WTC11 (cell line): ENCODE data around the gene TUBB2B. TPM values are rescaled to one million over a fixed set of nuclear protein-coding genes. Genes with fewer than 3 reads are reported as not detected.
"Not testable (repeated sequence)": the region's sequence is repeated elsewhere in the genome, so short reads cannot be mapped to it uniquely, and the experiment has no call there.

Experiments
- ATAC-seq: fragments of 200-7000 bp; cut with Tn5 transposase; 2 replicates; pipeline ENCODE4 v1.10.0; 2021; ENCODE audit warnings: mild to moderate bottlenecking, moderate library complexity
- CTCF ChIA-PET: fragments of 300-600 bp; sonication (Branson Sonifier 250); formaldehyde crosslinking; loops from one replicate; lab custom pipeline; 2021; ENCODE audit warnings: antibody characterized with exemption; lab: Charles Lee
- POLR2A ChIA-PET: fragments of 350-600 bp; sonication (Branson Sonifier 250); formaldehyde crosslinking; loops from one replicate; lab custom pipeline; 2021; ENCODE audit warnings: antibody characterized with exemption; lab: Charles Lee
- DNase-seq: peaks from one replicate; pipeline ENCODE4 v3.0.0; 2021; ENCODE audit warnings: low spot score
- H3K27ac Mint-ChIP-seq: 2 replicates; pipeline ENCODE4 v1.8.0; 2021; ENCODE audit warnings: mixed read lengths
- H3K27me3 Mint-ChIP-seq: 2 replicates; pipeline ENCODE4 v1.8.0; 2021; ENCODE audit warnings: low read depth, mild to moderate bottlenecking, moderate library complexity, mixed read lengths
- H3K36me3 Mint-ChIP-seq: 2 replicates; pipeline ENCODE4 v1.8.0; 2021; ENCODE audit warnings: mixed read lengths
- H3K4me1 Mint-ChIP-seq: 2 replicates; pipeline ENCODE4 v1.8.0; 2022; ENCODE audit warnings: mixed read lengths
- H3K4me3 Mint-ChIP-seq: 2 replicates; pipeline ENCODE4 v1.8.0; 2021; ENCODE audit warnings: mild to moderate bottlenecking, moderate library complexity, mixed read lengths
- H3K9me3 Mint-ChIP-seq: 2 replicates; pipeline ENCODE4 v1.8.0; 2021; ENCODE audit warnings: mixed read lengths
- GABPB1 ChIP-seq: sonication (generic); formaldehyde crosslinking; IDR thresholded peaks from 2 replicates; pipeline ENCODE4 v1.8.1; 2023; ENCODE audit warnings: mild to moderate bottlenecking, missing genetic modification reagents
- ZNF423 ChIP-seq: fragments of 250-450 bp; sonication (Bioruptor Pico); IDR thresholded peaks from 2 replicates; pipeline ENCODE4 v2.1.2; 2022; ENCODE audit warnings: mild to moderate bottlenecking, moderate library complexity
- total RNA-seq: library from RNA; stranded (reverse); gene quantifications from 3 replicates; pipeline ENCODE4 v1.2.3, GENCODE V29; 2021
- TF ChIP-seq, protein P1 (sequence below): fragments of 250-450 bp; sonication (Bioruptor Pico); IDR thresholded peaks from 2 replicates; pipeline ENCODE4 v1.9.0; 2021; ENCODE audit warnings: mild to moderate bottlenecking
- TF ChIP-seq, protein P2 (sequence below): sonication (generic); formaldehyde crosslinking; IDR thresholded peaks from 2 replicates; pipeline ENCODE4 v1.8.1; 2023; ENCODE audit warnings: mild to moderate bottlenecking, moderate library complexity, missing genetic modification reagents
- TF ChIP-seq, protein P3 (sequence below): sonication (generic); formaldehyde crosslinking; IDR thresholded peaks from 2 replicates; pipeline ENCODE4 v1.8.0; 2022; ENCODE audit warnings: mild to moderate bottlenecking, missing genetic modification reagents
- TF ChIP-seq, protein P4 (sequence below): sonication (generic); formaldehyde crosslinking; IDR thresholded peaks from 2 replicates; pipeline ENCODE4 v1.8.1; 2023; ENCODE audit warnings: mild to moderate bottlenecking, missing genetic modification reagents, borderline replicate concordance
- TF ChIP-seq, protein P5 (sequence below): fragments of 250-450 bp; sonication (Bioruptor Pico); IDR thresholded peaks from 2 replicates; pipeline ENCODE4 v2.1.2; 2022; ENCODE audit warnings: mild to moderate bottlenecking, moderate library complexity
- TF ChIP-seq, protein P6 (sequence below): sonication (generic); formaldehyde crosslinking; IDR thresholded peaks from 2 replicates; pipeline ENCODE4 v1.8.1; 2022; ENCODE audit warnings: missing genetic modification reagents, borderline replicate concordance

The TUBB2B gene
- total RNA-seq, 1 experiment from 2014 or later, result 591 TPM

DNA sequence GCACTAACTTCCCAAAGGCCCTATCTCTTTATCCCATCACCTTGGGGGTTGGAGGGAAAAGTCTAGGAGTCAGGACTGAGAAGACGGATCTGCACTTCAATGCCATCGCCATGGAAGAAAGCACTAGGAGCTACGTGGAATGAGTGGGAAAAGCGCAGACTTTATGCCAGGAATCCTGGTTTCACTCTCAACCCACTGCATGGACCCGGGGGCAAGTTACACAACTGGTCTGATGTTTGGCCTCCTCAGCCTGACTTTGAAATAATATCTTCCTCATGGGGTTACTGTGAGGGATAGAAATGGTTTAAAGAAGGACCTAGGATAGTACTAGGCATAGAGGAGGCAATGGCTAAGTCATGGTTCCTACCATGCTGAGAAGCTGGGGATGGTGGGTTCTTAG is 17.8 kb upstream of the TUBB2B start (continued):
- TF ChIP-seq, protein P1, sequence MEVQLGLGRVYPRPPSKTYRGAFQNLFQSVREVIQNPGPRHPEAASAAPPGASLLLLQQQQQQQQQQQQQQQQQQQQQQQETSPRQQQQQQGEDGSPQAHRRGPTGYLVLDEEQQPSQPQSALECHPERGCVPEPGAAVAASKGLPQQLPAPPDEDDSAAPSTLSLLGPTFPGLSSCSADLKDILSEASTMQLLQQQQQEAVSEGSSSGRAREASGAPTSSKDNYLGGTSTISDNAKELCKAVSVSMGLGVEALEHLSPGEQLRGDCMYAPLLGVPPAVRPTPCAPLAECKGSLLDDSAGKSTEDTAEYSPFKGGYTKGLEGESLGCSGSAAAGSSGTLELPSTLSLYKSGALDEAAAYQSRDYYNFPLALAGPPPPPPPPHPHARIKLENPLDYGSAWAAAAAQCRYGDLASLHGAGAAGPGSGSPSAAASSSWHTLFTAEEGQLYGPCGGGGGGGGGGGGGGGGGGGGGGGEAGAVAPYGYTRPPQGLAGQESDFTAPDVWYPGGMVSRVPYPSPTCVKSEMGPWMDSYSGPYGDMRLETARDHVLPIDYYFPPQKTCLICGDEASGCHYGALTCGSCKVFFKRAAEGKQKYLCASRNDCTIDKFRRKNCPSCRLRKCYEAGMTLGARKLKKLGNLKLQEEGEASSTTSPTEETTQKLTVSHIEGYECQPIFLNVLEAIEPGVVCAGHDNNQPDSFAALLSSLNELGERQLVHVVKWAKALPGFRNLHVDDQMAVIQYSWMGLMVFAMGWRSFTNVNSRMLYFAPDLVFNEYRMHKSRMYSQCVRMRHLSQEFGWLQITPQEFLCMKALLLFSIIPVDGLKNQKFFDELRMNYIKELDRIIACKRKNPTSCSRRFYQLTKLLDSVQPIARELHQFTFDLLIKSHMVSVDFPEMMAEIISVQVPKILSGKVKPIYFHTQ, result no peak
- TF ChIP-seq, protein P2, sequence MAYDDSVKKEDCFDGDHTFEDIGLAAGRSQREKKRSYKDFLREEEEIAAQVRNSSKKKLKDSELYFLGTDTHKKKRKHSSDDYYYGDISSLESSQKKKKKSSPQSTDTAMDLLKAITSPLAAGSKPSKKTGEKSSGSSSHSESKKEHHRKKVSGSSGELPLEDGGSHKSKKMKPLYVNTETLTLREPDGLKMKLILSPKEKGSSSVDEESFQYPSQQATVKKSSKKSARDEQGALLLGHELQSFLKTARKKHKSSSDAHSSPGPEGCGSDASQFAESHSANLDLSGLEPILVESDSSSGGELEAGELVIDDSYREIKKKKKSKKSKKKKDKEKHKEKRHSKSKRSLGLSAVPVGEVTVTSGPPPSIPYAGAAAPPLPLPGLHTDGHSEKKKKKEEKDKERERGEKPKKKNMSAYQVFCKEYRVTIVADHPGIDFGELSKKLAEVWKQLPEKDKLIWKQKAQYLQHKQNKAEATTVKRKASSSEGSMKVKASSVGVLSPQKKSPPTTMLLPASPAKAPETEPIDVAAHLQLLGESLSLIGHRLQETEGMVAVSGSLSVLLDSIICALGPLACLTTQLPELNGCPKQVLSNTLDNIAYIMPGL (CRISPR knock-in tag), result no peak
- TF ChIP-seq, protein P3, sequence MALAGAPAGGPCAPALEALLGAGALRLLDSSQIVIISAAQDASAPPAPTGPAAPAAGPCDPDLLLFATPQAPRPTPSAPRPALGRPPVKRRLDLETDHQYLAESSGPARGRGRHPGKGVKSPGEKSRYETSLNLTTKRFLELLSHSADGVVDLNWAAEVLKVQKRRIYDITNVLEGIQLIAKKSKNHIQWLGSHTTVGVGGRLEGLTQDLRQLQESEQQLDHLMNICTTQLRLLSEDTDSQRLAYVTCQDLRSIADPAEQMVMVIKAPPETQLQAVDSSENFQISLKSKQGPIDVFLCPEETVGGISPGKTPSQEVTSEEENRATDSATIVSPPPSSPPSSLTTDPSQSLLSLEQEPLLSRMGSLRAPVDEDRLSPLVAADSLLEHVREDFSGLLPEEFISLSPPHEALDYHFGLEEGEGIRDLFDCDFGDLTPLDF (CRISPR knock-in tag), result no peak
- TF ChIP-seq GABPB1 (CRISPR knock-in tag) (no peak), ZNF423 (no peak)
- TF ChIP-seq, protein P4, sequence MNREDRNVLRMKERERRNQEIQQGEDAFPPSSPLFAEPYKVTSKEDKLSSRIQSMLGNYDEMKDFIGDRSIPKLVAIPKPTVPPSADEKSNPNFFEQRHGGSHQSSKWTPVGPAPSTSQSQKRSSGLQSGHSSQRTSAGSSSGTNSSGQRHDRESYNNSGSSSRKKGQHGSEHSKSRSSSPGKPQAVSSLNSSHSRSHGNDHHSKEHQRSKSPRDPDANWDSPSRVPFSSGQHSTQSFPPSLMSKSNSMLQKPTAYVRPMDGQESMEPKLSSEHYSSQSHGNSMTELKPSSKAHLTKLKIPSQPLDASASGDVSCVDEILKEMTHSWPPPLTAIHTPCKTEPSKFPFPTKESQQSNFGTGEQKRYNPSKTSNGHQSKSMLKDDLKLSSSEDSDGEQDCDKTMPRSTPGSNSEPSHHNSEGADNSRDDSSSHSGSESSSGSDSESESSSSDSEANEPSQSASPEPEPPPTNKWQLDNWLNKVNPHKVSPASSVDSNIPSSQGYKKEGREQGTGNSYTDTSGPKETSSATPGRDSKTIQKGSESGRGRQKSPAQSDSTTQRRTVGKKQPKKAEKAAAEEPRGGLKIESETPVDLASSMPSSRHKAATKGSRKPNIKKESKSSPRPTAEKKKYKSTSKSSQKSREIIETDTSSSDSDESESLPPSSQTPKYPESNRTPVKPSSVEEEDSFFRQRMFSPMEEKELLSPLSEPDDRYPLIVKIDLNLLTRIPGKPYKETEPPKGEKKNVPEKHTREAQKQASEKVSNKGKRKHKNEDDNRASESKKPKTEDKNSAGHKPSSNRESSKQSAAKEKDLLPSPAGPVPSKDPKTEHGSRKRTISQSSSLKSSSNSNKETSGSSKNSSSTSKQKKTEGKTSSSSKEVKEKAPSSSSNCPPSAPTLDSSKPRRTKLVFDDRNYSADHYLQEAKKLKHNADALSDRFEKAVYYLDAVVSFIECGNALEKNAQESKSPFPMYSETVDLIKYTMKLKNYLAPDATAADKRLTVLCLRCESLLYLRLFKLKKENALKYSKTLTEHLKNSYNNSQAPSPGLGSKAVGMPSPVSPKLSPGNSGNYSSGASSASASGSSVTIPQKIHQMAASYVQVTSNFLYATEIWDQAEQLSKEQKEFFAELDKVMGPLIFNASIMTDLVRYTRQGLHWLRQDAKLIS (CRISPR knock-in tag), result no peak
- TF ChIP-seq, protein P5, sequence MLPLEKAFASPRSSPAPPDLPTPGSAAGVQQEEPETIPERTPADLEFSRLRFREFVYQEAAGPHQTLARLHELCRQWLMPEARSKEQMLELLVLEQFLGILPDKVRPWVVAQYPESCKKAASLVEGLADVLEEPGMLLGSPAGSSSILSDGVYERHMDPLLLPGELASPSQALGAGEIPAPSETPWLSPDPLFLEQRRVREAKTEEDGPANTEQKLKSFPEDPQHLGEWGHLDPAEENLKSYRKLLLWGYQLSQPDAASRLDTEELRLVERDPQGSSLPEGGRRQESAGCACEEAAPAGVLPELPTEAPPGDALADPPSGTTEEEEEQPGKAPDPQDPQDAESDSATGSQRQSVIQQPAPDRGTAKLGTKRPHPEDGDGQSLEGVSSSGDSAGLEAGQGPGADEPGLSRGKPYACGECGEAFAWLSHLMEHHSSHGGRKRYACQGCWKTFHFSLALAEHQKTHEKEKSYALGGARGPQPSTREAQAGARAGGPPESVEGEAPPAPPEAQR (CRISPR knock-in tag), result no peak
- TF ChIP-seq, protein P6, sequence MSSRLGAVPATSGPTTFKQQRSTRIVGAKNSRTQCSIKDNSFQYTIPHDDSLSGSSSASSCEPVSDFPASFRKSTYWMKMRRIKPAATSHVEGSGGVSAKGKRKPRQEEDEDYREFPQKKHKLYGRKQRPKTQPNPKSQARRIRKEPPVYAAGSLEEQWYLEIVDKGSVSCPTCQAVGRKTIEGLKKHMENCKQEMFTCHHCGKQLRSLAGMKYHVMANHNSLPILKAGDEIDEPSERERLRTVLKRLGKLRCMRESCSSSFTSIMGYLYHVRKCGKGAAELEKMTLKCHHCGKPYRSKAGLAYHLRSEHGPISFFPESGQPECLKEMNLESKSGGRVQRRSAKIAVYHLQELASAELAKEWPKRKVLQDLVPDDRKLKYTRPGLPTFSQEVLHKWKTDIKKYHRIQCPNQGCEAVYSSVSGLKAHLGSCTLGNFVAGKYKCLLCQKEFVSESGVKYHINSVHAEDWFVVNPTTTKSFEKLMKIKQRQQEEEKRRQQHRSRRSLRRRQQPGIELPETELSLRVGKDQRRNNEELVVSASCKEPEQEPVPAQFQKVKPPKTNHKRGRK (CRISPR knock-in tag), result no peak

DNA sequence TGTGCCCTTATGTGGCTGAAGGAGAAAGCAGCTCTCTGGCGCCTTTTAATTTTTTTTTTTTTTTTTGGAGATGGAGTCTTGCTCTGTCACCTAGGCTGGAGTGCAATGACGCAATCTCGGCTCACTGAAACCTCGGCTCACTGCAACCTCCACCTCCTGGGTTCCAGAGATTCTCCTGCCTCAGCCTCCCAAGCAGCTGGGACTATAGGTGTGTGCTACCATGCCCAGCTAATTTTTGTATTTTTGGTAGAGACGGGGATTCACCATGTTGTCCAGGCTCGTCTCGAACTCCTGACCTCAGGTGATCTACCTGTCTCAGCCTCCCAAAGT is 17.3 kb upstream of the TUBB2B start:
- H3K27me3 Mint-ChIP-seq, H3K27ac Mint-ChIP-seq, H3K9me3 Mint-ChIP-seq, ATAC-seq, H3K4me3 Mint-ChIP-seq, DNase-seq, H3K36me3 Mint-ChIP-seq: not testable (repeated sequence)
- H3K4me1 Mint-ChIP-seq, result peaks cover 14% of the 10 kb centered on the region
- POLR2A ChIA-PET, result interaction anchor here (0.6 kb wide), 1 partner anchor 335 kb away, joined by 3 read pairs; no protein-coding TSS in a partner anchor
- CTCF ChIA-PET, result interaction anchor here (1.3 kb wide), 1 partner anchor 9 kb away, joined by 3 read pairs; no protein-coding TSS in a partner anchor
